ENCODE measurements around the gene COX4I2. TPM values are rescaled to one million over a fixed set of nuclear protein-coding genes. Genes with fewer than 3 reads are reported as not detected.
A peak's percentile ranks its signal among the peaks of the same experiment; 100 is the strongest.

The COX4I2 gene
- total RNA-seq, 4 donors from 2014 or later: 5.1 to 8.4 TPM; not detected in 2

DNA sequence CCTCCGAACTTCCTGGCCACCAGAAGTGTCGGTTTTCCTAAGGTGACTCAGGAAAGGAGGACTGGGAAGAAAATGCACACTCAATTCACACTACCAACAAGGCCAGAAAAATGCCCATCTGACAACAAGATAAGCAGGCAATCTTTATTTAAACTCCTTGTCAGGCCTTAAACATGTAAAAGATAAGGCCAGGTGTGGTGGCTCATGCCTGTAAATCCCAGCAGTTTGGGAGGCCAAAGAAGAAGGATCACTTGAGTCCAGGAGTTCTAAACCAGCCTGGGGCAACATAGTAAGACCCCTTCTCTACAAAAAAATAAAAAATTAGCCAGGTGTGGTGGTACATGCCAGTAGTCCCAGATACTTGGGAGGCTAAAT, 40.2 kb upstream of the COX4I2 start:
- H3K4me1 ChIP-seq: no peaks in the 10 kb centered on the region
- H3K9me3 ChIP-seq: no peaks in the 10 kb centered on the region
- no peaks in the 10 kb centered on the region for H3K36me3 ChIP-seq
- no peak for DNase-seq
- peak overlapping the region; percentile 31 to 48 for H3K27ac ChIP-seq
- TF ChIP-seq, protein P1, sequence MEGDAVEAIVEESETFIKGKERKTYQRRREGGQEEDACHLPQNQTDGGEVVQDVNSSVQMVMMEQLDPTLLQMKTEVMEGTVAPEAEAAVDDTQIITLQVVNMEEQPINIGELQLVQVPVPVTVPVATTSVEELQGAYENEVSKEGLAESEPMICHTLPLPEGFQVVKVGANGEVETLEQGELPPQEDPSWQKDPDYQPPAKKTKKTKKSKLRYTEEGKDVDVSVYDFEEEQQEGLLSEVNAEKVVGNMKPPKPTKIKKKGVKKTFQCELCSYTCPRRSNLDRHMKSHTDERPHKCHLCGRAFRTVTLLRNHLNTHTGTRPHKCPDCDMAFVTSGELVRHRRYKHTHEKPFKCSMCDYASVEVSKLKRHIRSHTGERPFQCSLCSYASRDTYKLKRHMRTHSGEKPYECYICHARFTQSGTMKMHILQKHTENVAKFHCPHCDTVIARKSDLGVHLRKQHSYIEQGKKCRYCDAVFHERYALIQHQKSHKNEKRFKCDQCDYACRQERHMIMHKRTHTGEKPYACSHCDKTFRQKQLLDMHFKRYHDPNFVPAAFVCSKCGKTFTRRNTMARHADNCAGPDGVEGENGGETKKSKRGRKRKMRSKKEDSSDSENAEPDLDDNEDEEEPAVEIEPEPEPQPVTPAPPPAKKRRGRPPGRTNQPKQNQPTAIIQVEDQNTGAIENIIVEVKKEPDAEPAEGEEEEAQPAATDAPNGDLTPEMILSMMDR (IDR thresholded peaks at IDR 0.05): no peak
- no peak for TF ChIP-seq POLR2A (IDR thresholded peaks at IDR 0.05)
- no peak overlapping the region for H3K4me3 ChIP-seq
- intact Hi-C loops (cut with DNase I; ENCODE audit: low total_unique reads): no loop called here
- peaks cover 0 to 5% of the 10 kb centered on the region in 2 donors for H3K27me3 ChIP-seq

DNA sequence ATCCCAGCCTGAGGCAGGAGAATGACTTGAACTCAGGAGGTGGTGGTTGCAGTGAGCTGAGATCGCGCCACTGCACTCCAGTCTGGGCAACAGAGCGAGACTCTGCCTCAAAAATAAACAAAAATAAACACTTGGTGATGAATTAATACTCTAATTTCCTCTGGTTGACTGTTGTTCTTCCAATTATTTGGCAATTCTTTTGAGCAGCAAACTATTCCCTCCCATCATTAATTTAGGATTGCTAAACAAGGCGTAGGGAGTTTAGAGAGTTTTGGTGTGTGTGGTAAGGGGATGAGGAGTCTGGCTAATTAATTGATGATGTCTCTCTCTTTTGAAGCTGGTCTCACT, 35.3 kb upstream of the COX4I2 start:
- DNase-seq: no peak
- H3K36me3 ChIP-seq: no peaks in the 10 kb centered on the region
- no peak overlapping the region for H3K4me3 ChIP-seq
- no peaks in the 10 kb centered on the region for H3K9me3 ChIP-seq
- no peak overlapping the region for H3K27ac ChIP-seq
- no peaks in the 10 kb centered on the region for H3K4me1 ChIP-seq
- intact Hi-C loops (cut with DNase I; ENCODE audit: low total_unique reads): no loop called here
- TF ChIP-seq, protein P1 (IDR thresholded peaks at IDR 0.05): no peak
- TF ChIP-seq POLR2A (IDR thresholded peaks at IDR 0.05): no peak
- peaks cover 0 to 5% of the 10 kb centered on the region in 2 donors for H3K27me3 ChIP-seq

DNA sequence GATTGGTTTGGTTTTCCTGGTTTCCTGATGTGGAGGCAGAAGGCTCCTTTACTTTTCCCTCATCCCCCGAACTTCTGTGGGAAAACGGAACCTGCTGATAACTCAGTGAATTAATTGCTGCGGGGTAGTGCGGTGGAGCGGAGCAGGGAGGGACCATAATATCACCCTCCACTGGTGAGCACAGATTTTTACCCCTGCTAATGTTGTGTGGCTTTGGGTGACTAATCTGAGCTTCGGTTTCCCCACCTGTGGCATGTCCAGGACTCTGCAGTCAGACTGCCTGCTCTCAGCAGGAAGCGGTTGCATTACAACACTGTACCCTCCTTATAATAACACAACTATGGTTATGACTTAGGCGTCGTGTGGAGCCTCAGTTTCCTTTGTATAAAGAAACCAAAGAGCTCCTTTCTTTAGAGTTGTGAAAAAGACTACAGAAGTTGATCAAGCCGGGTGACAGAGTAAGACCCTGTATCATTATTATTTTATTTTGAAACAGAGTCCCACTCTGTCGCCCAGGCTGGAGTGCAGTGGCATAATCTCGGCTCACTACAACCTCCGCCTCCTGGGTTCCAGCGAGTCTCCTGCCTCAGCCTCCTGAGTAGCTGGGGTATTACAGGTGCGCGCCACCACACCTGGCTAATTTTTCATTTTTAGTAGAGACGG, 34.8 kb upstream of the COX4I2 start:
- H3K4me1 ChIP-seq: no peaks in the 10 kb centered on the region
- H3K9me3 ChIP-seq: no peaks in the 10 kb centered on the region
- intact Hi-C loops (cut with DNase I; ENCODE audit: low total_unique reads): no loop called here
- no peak overlapping the region for H3K4me3 ChIP-seq
- no peak for DNase-seq
- H3K36me3 ChIP-seq: no peaks in the 10 kb centered on the region
- TF ChIP-seq POLR2A (IDR thresholded peaks at IDR 0.05): no peak
- TF ChIP-seq, protein P1 (IDR thresholded peaks at IDR 0.05): no peak
- peaks cover 0 to 5% of the 10 kb centered on the region in 2 donors for H3K27me3 ChIP-seq
- H3K27ac ChIP-seq: no peak overlapping the region

DNA sequence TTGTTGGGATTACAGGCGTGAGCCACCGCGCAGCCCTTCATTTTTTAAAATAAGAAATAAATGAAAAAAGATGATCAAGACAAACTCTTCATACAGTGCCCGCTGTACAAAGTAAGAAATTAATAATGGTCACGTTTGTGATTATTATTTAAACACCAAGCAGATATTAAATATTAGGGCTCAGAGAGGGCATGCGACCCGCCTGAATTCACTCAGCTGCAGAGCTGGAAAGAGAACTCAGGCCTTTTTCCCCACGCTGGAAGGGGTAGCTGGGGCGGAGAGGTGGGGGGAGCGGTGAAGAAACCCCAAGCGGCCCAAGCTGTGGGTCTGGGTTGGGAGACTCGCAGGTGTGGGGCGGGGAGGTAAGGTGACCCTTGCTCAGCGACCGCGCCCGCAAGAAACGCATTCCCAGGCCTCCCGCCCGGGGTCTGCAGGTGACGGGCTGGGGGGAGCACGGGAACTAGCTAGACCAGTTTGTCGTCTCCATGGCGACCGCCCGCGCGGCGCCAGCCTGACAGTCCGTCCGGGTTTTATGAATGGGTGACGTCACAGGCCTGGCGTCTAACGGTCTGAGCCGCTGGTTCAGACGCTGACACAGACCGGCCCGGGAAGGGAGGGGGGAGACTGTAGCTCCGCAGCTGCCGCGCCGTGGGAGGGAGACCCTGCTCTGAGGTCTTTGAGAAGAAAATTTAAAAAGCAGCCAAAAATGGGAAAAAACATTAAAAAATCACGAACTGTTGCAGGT, 33.7 kb upstream of the COX4I2 start:
- TF ChIP-seq POLR2A (IDR thresholded peaks at IDR 0.05): peak; percentile 65 to 75
- TF ChIP-seq, protein P1 (IDR thresholded peaks at IDR 0.05): no peak
- intact Hi-C loops (cut with DNase I; ENCODE audit: low total_unique reads): no loop called here
- H3K27ac ChIP-seq: peak overlapping the region; percentile 60 to 80
- H3K27me3 ChIP-seq: peaks cover 0 to 5% of the 10 kb centered on the region in 2 donors
- peaks cover 0 to 5% of the 10 kb centered on the region in 2 donors for H3K4me1 ChIP-seq
- no peaks in the 10 kb centered on the region for H3K9me3 ChIP-seq
- peak; percentile 89 to 92 for DNase-seq
- H3K4me3 ChIP-seq: peak overlapping the region; percentile 47 to 63
- H3K36me3 ChIP-seq: no peaks in the 10 kb centered on the region

DNA sequence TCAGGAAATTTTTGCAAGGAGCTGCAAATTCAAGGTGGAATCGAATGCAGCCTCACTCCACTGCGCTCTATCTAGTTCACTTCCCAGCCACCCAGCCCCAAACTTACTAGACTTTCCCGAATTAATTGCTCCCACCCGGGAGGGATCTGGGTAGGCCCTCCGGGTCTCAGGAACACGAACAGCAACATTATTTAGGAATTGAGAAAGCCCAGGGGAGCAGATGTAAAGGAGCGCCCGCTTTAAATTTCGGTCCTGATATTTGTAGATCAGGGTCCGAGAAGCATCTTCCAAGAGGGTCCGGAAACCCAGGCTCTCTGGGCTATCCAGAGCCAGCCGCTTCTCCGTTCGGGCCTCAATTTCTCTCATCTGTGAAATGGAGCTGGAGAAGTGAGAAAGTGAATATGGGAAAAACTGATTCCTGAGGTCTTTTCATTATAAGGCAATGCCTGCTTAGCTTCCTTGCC, 33.1 kb upstream of the COX4I2 start:
- Histone ChIP-seq H3K27ac (peak overlapping the region; percentile 60 to 80), H3K4me1 (peaks cover 0 to 5% of the 10 kb centered on the region in 2 donors), H3K4me3 (peak overlapping the region; percentile 47 to 63), H3K9me3 (no peaks in the 10 kb centered on the region), H3K27me3 (peaks cover 0 to 5% of the 10 kb centered on the region in 2 donors), H3K36me3 (no peaks in the 10 kb centered on the region)
- intact Hi-C loops (cut with DNase I; ENCODE audit: low total_unique reads): no loop called here
- TF ChIP-seq, protein P1 (IDR thresholded peaks at IDR 0.05): no peak
- TF ChIP-seq POLR2A (IDR thresholded peaks at IDR 0.05): no peak
- no peak for DNase-seq
